HK-2 (cell line): Measurements from ENCODE around the gene ABHD1.
A peak's percentile ranks its signal among the peaks of the same experiment; 100 is the strongest.

Experiments
- DNase-seq: peaks from one replicate; pipeline ENCODE4 v3.0.0-alpha.2; 2018; ENCODE audit not compliant: unreplicated experiment

The ABHD1 gene

GRCh38 chr2:27086724-27087593, 36.7 kb upstream of the ABHD1 start, which contains the start of gene KHK:
KHK (plus strand) TSS chr2:27086772; CDS start chr2:27087260, 488 bp downstream.
- peak; percentile 57 for DNase-seq

- DNase-seq: no peak
Measured at GRCh38 chr2:27087823-27088410, 35.7 kb upstream of the ABHD1 start.

- DNase-seq: no peak
Measured at GRCh38 chr2:27088634-27089033, 35.0 kb upstream of the ABHD1 start.

- no peak for DNase-seq
Measured at GRCh38 chr2:27089111-27089954, 34.3 kb upstream of the ABHD1 start.

- DNase-seq: no peak
Measured at GRCh38 chr2:27091746-27092695, 31.6 kb upstream of the ABHD1 start.

- DNase-seq: peak; percentile 17
Measured at GRCh38 chr2:27092696-27093429, 30.8 kb upstream of the ABHD1 start.

- no peak for DNase-seq
Measured at GRCh38 chr2:27093430-27094352, 29.9 kb upstream of the ABHD1 start.

- no peak for DNase-seq
Measured at GRCh38 chr2:27094353-27094984, 29.1 kb upstream of the ABHD1 start.

GRCh38 chr2:27095427-27095744, 28.2 kb upstream of the ABHD1 start:
- no peak for DNase-seq

- DNase-seq: no peak
Measured at GRCh38 chr2:27095745-27096651, 27.6 kb upstream of the ABHD1 start.

GRCh38 chr2:27096748-27097297, 26.8 kb upstream of the ABHD1 start:
- DNase-seq: no peak

GRCh38 chr2:27097341-27097740, 26.3 kb upstream of the ABHD1 start:
- no peak for DNase-seq

- DNase-seq: no peak
Measured at GRCh38 chr2:27099334-27099955, 24.2 kb upstream of the ABHD1 start.

GRCh38 chr2:27100036-27100435, 23.6 kb upstream of the ABHD1 start:
- no peak for DNase-seq

GRCh38 chr2:27102329-27102728, 21.3 kb upstream of the ABHD1 start:
- no peak for DNase-seq

- DNase-seq: no peak
Measured at GRCh38 chr2:27105981-27106380, 17.6 kb upstream of the ABHD1 start.

- no peak for DNase-seq
Measured at GRCh38 chr2:27108221-27108620, 15.4 kb upstream of the ABHD1 start.
